NOMO-1 (cell line): ENCODE results near the gene TGFA.

Experiments used
- DNase-seq, 2 experiments: peaks; one replicate each; lab custom pipeline; 2025; ENCODE audit not compliant: unreplicated experiment in 2 of 2; lab: John Stamatoyannopoulos, UW

The TGFA gene

DNA sequence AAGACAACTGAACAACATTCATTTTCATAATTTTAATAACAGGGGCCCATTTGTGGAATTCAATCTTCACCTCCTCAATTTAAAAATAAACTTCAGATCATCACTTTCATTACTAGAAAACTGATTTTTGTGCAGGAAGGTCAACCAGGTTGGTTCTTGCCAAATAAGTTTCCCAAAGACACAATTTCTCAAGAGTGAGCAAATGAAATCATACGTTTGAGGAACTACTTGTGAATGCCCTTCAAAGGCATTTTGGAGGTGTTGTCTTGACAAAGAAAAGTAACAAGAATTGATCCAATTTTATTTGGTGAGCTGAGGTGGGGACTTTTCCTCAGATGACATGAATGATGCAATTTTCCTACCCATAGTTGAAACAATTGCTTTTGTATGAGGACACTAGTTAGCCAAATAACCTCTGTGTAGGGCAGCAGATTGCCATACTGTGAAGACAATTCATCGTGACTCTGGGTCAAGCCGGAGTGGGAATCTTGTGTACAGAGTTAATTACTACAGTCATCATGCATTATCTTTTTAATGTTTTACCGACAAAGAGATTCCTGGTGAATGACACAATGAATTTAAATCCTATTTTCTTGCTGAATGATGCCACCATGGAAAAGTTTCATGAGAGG lies 121.8 kb downstream of the TGFA start:
- DNase-seq = peak in 1 of 2 experiments; percentile 36

GRCh38 chr2:70426341-70426740 lies 127.3 kb downstream of the TGFA start:
- DNase-seq = no peak

DNA sequence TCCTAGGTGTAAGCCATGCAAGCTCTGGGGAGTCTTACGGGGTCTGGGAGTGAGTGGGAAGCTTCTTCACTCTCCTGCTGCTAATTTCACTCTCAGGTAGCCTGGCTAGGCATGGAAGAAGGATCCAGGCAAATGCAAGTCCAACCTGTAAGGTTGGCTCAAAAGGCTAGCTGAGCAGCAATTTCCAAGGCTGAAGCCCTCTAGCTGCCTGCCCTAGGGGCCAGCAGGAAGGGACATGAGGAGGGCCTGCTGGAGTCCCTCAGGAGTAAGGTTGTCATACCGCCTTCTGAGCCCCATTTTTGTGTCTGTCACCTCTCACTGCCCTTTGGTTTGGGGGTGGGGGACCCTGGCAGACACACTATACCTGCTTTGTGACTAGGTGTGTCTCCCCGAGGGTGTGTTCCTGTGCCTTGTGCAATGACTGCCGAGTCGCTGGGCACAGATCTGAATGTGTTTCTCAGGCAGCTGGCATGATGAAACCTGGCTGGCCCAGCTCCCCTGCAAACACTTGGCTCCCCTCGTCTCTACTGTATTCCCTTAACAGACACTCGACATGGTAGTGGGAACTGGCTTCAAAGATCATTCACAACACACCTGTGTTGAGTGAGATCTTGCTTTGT lies 127.8 kb downstream of the TGFA start:
- no peak for DNase-seq

DNA sequence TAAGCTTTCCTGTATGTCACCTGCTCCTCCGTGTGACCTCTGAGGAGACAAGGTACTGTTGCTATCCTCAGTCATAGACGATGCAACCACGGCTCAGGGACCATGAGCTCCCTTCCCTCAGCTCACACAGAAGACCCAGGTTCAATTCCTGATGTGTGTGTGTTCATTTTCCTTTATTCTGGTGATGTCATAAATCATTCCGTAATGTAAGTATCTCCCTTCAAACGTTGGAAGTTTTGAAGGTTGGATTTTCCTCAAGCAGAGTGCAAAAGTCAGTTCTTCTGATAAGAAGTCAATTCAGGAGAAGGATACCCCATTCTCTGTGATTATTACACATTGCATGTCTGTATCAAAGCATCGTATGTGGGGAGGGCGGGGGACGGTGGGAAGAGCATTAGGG lies 132.9 kb downstream of the TGFA start:
- no peak for DNase-seq

DNA sequence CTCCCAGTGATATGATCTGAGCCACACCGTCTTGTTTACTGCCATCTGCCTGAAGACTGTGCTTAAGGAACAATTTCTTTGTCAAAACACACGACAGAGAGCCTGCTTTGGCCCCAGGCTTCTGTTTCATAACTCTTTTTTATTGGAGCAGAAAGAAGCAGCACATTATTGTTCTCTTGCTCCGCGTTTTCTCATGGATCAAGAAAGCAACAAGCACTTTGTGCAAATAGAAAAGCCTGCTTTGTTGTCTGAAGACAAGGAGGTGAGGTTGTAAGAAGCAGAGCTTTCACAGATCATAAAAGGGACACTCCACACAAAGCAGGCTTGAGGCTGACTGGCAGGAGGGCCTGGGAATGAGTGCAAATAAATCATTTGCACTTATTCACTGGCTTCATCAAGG lies 133.5 kb downstream of the TGFA start:
- DNase-seq = no peak

GRCh38 chr2:70418514-70418913 lies 135.1 kb downstream of the TGFA start:
- DNase-seq = no peak

DNA sequence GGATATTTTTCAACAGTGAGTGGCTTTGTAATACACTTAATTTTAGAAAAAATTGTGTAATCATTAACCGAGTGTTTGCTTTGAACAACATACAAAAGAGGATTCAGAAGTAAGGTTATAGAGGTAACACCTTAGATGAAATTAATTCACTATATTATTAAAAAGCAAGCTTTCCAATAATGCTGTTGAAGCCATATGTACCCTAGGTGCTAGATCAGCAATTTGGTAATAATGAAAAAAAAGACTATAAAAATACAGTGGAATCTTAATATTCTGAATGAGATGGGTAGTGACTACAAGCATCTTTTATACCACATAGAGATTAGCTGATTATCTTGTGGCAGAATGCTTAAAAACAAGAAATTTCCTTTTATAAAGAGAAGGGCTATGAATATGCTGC lies 136.6 kb downstream of the TGFA start:
- DNase-seq = no peak

DNA sequence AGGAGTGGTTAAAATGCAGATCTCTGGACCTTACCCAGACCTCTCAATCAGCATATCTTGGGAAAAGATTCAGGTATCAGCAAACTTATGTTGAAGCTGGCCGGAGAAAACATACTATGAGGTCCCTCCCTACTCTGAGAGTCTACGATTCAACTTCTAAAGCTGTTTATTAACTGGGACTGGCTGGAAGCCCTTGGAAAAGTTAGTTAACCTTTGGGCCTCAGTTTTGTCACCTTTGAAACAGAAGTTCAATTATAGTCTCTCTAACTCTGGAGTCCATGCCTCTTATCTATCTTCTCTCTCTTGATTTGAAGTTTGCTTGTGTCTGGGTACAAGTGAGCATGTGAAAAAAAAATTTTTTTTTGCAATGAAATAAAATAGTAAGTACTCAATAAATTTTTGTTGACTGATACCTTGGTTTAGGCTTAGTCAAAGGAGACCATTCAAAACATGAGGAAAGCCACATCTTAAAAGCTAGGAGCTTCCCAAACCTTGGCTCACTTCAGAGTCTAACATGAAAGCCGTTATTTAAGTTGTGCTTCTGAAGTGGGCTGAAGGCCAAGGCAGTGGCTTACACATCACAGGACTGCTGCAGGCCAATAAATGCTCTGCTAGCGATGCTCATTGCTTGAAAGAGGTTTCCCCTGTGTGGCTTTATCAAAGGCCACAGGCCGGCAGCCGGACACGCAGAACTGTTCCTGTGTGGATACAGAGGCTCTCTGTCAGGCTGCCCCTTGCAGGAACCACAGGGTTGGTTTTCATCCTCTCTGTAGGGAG lies 141.1 kb downstream of the TGFA start:
- no peak for DNase-seq

DNA sequence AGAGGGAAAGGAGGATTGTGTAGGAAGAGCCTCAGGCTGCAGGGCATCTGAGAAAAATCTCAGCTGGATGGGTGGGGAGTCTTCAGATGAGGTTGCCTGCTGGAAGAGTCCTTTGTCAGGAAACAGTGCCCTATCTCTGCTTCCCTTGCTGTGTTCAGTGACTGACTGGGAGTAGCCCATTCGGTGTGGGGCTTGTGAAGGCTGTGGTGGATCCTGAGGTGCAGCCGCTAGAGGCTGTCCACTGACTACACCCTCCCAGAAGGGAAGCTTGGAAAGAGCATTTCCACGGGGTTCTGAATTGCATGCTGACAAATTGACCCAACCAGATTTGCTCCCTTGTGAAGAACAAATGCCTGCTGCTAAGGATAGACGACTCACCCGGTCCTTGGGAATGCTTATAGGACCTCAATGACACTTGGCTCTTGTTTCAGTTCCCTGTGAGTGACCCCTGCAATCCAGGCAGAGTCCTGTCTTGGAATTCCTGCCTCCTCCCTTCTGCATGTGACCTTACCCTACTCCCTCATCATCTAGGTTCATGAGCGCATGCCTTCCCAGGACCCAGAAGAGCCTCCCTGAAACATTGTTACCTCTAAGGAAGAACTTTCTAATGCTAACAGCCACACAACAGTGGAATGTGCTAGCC lies 142.0 kb downstream of the TGFA start:
- no peak for DNase-seq

DNA sequence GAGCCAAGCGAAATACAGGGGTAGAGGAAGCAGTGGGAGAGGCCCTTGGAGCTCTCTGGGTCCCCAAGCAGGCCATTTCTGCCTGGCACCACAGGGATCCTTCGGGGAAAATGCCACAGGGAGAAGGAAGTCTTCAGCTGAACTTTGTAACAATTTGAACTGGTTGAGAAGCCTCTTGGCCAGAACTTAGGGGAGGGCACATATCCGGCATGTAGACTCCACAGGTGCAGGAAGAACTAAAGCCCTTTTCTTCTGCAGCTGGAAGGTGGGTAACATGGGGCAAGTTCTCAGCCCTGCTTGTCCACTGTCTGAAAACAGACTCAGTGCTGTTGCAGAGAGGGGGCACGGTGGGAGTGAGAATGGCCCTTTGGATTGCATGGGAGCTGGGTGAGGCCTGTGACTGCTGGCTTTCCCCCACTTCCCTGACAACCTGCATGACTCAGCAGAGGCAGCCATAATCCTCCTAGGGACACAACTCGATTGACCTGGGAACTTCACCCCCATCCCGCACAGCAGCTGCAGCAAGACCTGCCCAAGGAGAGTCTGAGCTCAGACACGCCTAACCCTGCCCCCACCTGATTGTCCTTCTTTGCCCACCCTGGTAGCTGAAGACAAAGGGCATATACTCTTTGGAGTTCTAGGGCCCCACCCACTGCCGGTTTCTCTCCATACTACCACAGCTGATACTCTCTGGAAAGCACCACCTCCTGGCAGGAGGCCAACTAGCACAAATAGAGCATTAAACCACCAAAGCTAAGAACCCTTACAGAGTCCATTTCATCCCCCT lies 150.2 kb downstream of the TGFA start:
- DNase-seq = no peak

- no peak for DNase-seq
These were observed 153.1 kb downstream of the TGFA start for GRCh38 chr2:70400539-70400938.

- no peak for DNase-seq
These were observed 154.6 kb downstream of the TGFA start for GRCh38 chr2:70399046-70399445.
